ENCODE results near the gene SOCS6.

DNA sequence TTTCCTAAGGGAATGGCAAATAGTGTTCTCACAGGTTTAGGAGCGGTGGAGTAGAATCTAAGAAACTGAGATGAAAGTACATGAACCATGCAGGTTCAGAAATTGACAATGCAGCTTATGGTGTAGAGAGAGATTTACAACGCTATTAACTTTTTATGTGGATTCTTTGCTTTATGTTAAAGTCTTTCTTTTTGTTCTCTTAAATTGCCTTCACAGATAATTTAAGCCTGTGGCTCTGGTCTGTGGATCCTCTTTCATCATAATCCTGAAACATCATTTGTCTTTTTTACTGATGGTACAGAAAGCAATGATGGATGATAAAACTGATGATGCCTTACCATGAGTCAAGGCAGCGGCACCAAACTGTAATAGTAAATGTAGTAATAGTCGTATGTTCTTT, 30.3 kb downstream of the SOCS6 start:
- TF ChIP-seq, protein P1, sequence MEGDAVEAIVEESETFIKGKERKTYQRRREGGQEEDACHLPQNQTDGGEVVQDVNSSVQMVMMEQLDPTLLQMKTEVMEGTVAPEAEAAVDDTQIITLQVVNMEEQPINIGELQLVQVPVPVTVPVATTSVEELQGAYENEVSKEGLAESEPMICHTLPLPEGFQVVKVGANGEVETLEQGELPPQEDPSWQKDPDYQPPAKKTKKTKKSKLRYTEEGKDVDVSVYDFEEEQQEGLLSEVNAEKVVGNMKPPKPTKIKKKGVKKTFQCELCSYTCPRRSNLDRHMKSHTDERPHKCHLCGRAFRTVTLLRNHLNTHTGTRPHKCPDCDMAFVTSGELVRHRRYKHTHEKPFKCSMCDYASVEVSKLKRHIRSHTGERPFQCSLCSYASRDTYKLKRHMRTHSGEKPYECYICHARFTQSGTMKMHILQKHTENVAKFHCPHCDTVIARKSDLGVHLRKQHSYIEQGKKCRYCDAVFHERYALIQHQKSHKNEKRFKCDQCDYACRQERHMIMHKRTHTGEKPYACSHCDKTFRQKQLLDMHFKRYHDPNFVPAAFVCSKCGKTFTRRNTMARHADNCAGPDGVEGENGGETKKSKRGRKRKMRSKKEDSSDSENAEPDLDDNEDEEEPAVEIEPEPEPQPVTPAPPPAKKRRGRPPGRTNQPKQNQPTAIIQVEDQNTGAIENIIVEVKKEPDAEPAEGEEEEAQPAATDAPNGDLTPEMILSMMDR (conservative IDR thresholded peaks at IDR 0.05; ENCODE audit: low read depth, low read length) = no peak
- TF ChIP-seq EZH2 (IDR thresholded peaks at IDR 0.05; ENCODE audit: borderline replicate concordance, low read depth, low read length, poor library complexity, severe bottlenecking) = no peak
